ENCODE measurements around the gene BAHCC1.
A peak's percentile ranks its signal among the peaks of the same experiment; 100 is the strongest.

BAHCC1 gene

DNA sequence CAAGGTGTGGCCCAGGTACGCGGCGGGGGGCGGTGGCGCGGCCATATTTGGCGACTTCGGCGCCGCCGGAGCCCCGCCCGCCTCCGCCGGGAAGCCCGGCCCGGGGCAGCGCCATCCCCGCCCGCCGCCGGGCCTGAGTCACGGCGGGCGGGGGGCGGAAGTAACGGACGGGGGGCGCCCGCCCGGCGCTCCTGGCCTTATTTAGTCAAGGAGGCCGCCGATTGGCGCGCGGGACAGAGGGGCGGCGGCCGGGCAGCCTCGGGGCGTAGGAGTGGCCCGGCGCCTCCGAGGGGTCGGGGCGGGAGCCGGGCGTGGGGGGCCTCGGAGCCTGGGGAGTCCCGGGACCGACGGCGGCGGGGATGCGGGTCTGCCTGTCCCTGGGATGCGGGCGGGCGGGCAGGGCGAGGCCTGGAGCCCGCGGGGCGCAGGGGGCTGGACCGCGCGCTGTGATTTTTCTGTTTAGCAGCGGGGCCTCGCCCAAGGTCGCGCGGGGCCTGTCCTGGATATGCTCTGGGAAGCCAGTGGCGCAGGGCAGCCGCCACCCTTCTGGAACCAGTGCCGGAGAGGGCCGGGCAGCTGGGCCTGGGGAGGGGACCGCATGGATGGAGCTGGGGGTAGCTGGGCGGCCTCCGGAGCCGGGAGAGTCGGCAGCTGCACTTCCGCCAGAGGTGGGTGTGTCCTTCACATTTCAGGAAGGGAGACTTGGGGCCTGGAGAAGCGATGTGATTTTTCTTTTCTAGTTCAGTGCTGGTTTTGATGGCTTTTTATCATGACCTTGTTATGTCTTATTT lies 119.7 kb downstream of the BAHCC1 start (continued):
- TF ChIP-seq BCL11A (tag by site-specific recombination; IDR thresholded peaks at IDR 0.05; ENCODE audit: low read depth) (no peak), ZNF510 (tag by site-specific recombination; IDR thresholded peaks at IDR 0.05; ENCODE audit: insufficient replicate concordance) (no peak), ZNF791 (tag by site-specific recombination; IDR thresholded peaks at IDR 0.05) (no peak), ZNF155 (tag by site-specific recombination; IDR thresholded peaks at IDR 0.05) (no peak), ZNF76 (tag by site-specific recombination; IDR thresholded peaks at IDR 0.05; ENCODE audit: borderline replicate concordance, low read depth) (0 out of 2 replicates have a peak, but pooled peaks have one; percentile 28), ZNF311 (tag by site-specific recombination; IDR thresholded peaks at IDR 0.05; ENCODE audit: borderline replicate concordance) (no peak), MEIS1 (CRISPR knock-in tag; IDR thresholded peaks at IDR 0.05; ENCODE audit: borderline replicate concordance) (no peak), ZXDB (tag by site-specific recombination; IDR thresholded peaks at IDR 0.05) (no peak), ZNF324 (tag by site-specific recombination; IDR thresholded peaks at IDR 0.05) (no peak), ZNF501 (tag by site-specific recombination; IDR thresholded peaks at IDR 0.05) (no peak), ZNF404 (tag by site-specific recombination; IDR thresholded peaks at IDR 0.05) (no peak), ZNF530 (tag by site-specific recombination; IDR thresholded peaks at IDR 0.05; ENCODE audit: low read depth) (no peak), ZNF629 (tag by site-specific recombination; IDR thresholded peaks at IDR 0.05) (0 out of 2 replicates have a peak, but pooled peaks have one; percentile 23), GFI1B (tag by site-specific recombination; IDR thresholded peaks at IDR 0.05) (no peak), ZNF10 (tag by site-specific recombination; IDR thresholded peaks at IDR 0.05) (no peak), ZNF514 (tag by site-specific recombination; IDR thresholded peaks at IDR 0.05) (no peak), ZFP37 (tag by site-specific recombination; IDR thresholded peaks at IDR 0.05) (no peak), KLF10 (tag by site-specific recombination; IDR thresholded peaks at IDR 0.05) (peak; percentile 95), KLF16 (tag by site-specific recombination; IDR thresholded peaks at IDR 0.05) (peak; percentile 87), ZNF174 (tag by site-specific recombination; IDR thresholded peaks at IDR 0.05) (no peak), ZBTB1 (tag by site-specific recombination; IDR thresholded peaks at IDR 0.05) (no peak), ZNF747 (tag by site-specific recombination; IDR thresholded peaks at IDR 0.05) (no peak), ZBTB8A (tag by site-specific recombination; IDR thresholded peaks at IDR 0.05) (peak; percentile 89), ZNF274 (IDR thresholded peaks at IDR 0.05; ENCODE audit: low read length) (no peak), ZNF274 (tag by site-specific recombination; IDR thresholded peaks at IDR 0.05; ENCODE audit: borderline replicate concordance) (no peak), REPIN1 (tag by site-specific recombination; IDR thresholded peaks at IDR 0.05; ENCODE audit: low read depth) (no peak), ZNF560 (tag by site-specific recombination; IDR thresholded peaks at IDR 0.05; ENCODE audit: borderline replicate concordance) (no peak), OSR2 (tag by site-specific recombination; IDR thresholded peaks at IDR 0.05) (no peak), GLI4 (tag by site-specific recombination; IDR thresholded peaks at IDR 0.05) (no peak), ZNF624 (tag by site-specific recombination; IDR thresholded peaks at IDR 0.05) (no peak), ZBTB6 (tag by site-specific recombination; IDR thresholded peaks at IDR 0.05) (no peak)
- TF ChIP-seq, protein P1, sequence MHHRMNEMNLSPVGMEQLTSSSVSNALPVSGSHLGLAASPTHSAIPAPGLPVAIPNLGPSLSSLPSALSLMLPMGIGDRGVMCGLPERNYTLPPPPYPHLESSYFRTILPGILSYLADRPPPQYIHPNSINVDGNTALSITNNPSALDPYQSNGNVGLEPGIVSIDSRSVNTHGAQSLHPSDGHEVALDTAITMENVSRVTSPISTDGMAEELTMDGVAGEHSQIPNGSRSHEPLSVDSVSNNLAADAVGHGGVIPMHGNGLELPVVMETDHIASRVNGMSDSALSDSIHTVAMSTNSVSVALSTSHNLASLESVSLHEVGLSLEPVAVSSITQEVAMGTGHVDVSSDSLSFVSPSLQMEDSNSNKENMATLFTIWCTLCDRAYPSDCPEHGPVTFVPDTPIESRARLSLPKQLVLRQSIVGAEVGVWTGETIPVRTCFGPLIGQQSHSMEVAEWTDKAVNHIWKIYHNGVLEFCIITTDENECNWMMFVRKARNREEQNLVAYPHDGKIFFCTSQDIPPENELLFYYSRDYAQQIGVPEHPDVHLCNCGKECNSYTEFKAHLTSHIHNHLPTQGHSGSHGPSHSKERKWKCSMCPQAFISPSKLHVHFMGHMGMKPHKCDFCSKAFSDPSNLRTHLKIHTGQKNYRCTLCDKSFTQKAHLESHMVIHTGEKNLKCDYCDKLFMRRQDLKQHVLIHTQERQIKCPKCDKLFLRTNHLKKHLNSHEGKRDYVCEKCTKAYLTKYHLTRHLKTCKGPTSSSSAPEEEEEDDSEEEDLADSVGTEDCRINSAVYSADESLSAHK (tag by site-specific recombination; IDR thresholded peaks at IDR 0.05): no peak
- TF ChIP-seq, protein P2, sequence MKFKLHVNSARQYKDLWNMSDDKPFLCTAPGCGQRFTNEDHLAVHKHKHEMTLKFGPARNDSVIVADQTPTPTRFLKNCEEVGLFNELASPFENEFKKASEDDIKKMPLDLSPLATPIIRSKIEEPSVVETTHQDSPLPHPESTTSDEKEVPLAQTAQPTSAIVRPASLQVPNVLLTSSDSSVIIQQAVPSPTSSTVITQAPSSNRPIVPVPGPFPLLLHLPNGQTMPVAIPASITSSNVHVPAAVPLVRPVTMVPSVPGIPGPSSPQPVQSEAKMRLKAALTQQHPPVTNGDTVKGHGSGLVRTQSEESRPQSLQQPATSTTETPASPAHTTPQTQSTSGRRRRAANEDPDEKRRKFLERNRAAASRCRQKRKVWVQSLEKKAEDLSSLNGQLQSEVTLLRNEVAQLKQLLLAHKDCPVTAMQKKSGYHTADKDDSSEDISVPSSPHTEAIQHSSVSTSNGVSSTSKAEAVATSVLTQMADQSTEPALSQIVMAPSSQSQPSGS (tag by site-specific recombination; IDR thresholded peaks at IDR 0.05; ENCODE audit: low read depth): no peak
- TF ChIP-seq, protein P3, sequence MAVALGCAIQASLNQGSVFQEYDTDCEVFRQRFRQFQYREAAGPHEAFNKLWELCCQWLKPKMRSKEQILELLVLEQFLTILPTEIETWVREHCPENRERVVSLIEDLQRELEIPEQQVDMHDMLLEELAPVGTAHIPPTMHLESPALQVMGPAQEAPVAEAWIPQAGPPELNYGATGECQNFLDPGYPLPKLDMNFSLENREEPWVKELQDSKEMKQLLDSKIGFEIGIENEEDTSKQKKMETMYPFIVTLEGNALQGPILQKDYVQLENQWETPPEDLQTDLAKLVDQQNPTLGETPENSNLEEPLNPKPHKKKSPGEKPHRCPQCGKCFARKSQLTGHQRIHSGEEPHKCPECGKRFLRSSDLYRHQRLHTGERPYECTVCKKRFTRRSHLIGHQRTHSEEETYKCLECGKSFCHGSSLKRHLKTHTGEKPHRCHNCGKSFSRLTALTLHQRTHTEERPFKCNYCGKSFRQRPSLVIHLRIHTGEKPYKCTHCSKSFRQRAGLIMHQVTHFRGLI (tag by site-specific recombination; IDR thresholded peaks at IDR 0.05): no peak
- TF ChIP-seq, protein P4, sequence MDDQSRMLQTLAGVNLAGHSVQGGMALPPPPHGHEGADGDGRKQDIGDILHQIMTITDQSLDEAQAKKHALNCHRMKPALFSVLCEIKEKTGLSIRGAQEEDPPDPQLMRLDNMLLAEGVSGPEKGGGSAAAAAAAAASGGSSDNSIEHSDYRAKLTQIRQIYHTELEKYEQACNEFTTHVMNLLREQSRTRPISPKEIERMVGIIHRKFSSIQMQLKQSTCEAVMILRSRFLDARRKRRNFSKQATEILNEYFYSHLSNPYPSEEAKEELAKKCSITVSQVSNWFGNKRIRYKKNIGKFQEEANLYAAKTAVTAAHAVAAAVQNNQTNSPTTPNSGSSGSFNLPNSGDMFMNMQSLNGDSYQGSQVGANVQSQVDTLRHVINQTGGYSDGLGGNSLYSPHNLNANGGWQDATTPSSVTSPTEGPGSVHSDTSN (CRISPR knock-in tag; IDR thresholded peaks at IDR 0.05): no peak

Data from HEK293 (cell line).